ENCODE measurements around the gene RPL6. TPM values are rescaled to one million over a fixed set of nuclear protein-coding genes. Genes with fewer than 3 reads are reported as not detected.
"Not testable (repeated sequence)": the region's sequence is repeated elsewhere in the genome, so short reads cannot be mapped to it uniquely, and the experiment has no call there.

Gene RPL6
- total and polyA plus RNA-seq, 2 experiments from 2014 or later: 320 to 2,038 TPM

DNA sequence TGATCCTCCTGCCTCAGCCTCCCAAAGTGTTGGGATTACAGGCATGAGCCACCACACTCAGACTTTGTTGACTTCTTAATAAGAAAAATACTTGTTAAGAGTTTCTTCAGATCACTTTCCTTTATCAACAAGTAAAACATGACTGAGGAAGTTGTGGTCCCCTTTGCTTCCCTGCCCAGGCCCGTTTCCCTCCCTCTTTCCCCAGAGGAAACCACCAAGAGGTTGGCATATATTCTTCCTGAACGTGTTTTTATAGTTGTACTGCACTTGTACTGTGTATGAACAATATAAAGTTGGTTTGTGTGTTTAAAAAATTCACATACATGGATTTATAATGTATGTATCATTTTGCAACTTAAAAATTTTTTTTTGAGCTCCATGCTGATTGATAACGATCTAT lies 37.7 kb upstream of the RPL6 start:
- H3K27ac ChIP-seq: no peak overlapping the region
- no peak for DNase-seq (ENCODE audit: low read depth in 1 of 2, low spot score in 1 of 2)
- H3K4me3 ChIP-seq: no peak overlapping the region
- TF ChIP-seq, protein P1, sequence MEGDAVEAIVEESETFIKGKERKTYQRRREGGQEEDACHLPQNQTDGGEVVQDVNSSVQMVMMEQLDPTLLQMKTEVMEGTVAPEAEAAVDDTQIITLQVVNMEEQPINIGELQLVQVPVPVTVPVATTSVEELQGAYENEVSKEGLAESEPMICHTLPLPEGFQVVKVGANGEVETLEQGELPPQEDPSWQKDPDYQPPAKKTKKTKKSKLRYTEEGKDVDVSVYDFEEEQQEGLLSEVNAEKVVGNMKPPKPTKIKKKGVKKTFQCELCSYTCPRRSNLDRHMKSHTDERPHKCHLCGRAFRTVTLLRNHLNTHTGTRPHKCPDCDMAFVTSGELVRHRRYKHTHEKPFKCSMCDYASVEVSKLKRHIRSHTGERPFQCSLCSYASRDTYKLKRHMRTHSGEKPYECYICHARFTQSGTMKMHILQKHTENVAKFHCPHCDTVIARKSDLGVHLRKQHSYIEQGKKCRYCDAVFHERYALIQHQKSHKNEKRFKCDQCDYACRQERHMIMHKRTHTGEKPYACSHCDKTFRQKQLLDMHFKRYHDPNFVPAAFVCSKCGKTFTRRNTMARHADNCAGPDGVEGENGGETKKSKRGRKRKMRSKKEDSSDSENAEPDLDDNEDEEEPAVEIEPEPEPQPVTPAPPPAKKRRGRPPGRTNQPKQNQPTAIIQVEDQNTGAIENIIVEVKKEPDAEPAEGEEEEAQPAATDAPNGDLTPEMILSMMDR (IDR thresholded peaks at IDR 0.05; ENCODE audit: low read depth, low read length): no peak
- H3K9me3 ChIP-seq (ENCODE audit: low read depth): no peaks in the 10 kb centered on the region
- H3K4me1 ChIP-seq (ENCODE audit: low read depth): no peaks in the 10 kb centered on the region
- no peaks in the 10 kb centered on the region for H3K27me3 ChIP-seq
- peaks cover 10% of the 10 kb centered on the region for H3K36me3 ChIP-seq

DNA sequence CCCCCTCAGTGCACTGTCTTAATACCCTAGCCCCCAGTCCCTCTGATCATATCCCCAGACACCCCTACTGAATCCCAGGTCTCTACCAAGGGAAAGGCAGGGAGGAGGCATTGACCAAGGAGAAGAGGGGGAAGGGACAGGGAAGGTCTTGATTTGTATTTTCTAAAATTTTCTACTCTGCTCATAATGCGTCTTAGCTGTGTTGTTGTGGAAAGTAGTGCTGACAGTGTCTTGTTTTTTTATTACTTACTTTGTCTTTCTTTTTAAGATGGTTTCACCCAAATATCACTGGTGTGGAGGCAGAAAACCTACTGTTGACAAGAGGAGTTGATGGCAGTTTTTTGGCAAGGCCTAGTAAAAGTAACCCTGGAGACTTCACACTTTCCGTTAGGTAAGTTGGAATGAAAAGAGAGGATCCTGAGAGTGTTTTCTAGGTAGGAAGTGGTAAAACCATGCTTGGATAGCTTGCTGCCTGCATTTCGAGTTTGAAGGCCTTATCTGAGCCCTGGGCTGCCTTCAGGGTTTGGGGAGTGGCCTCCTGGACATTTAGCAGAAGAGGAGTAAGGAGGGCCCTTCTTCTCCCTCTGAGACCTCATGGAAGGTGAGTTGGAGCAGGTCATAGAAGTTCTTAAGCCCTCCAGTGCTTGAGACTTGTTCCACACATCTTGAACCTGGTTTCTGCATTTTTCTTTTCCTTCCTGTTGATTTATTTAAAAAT lies 36.8 kb upstream of the RPL6 start:
- H3K36me3 ChIP-seq: peaks cover 10% of the 10 kb centered on the region
- DNase-seq (ENCODE audit: low read depth in 1 of 2, low spot score in 1 of 2): no peak
- no peak overlapping the region for H3K4me3 ChIP-seq
- no peaks in the 10 kb centered on the region for H3K4me1 ChIP-seq (ENCODE audit: low read depth)
- H3K27me3 ChIP-seq: no peaks in the 10 kb centered on the region
- H3K9me3 ChIP-seq (ENCODE audit: low read depth): no peaks in the 10 kb centered on the region
- no peak overlapping the region for H3K27ac ChIP-seq
- TF ChIP-seq, protein P1 (IDR thresholded peaks at IDR 0.05; ENCODE audit: low read depth, low read length): no peak

DNA sequence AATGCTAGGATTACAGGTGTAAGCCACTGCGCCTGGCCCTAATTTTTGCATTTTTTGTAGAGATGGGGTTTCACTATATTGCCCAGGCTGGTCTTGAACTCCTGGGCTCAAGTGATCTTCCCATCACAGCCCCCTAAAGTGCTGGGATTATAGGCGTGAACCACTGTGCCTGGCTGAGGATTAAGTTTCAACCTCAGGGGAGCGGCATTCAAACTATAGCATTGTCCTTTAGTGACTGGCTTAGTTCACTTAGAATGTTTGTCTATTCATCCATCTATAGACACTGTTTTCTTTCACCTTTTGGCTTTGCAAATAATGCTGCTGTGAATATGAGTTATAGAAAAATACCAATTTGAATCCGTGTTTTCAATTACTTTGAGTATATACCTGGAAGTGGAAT lies 34.5 kb upstream of the RPL6 start:
- TF ChIP-seq, protein P1 (IDR thresholded peaks at IDR 0.05; ENCODE audit: low read depth, low read length): no peak
- Histone ChIP-seq H3K36me3 (peaks cover 10% of the 10 kb centered on the region), H3K27me3 (no peaks in the 10 kb centered on the region), H3K4me3 (no peak overlapping the region), H3K9me3 (ENCODE audit: low read depth) (no peaks in the 10 kb centered on the region), H3K27ac (no peak overlapping the region), H3K4me1 (ENCODE audit: low read depth) (no peaks in the 10 kb centered on the region)
- no peak for DNase-seq (ENCODE audit: low read depth in 1 of 2, low spot score in 1 of 2)

DNA sequence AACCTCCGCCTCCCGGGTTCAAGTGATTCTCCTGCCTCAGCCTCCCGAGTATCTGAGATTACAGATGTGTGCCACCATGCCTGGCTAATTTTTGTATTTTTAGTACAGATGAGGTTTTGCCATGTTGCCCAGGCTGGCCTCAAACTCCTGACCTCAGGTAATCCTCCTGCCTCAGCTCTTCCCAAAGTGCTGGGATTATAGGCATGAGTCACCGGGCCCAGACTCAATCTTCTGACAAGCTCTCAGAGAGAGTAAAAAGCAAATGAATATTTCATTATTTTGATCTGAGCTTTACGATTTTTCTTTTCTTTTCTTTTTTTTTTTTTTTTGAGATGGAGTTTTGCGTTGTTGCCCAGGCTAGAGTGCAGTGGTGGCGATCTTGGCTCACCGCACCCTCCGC lies 31.2 kb upstream of the RPL6 start:
- not testable (repeated sequence) for DNase-seq (ENCODE audit: low read depth in 1 of 2, low spot score in 1 of 2); H3K9me3 ChIP-seq (ENCODE audit: low read depth); H3K4me1 ChIP-seq (ENCODE audit: low read depth); H3K27ac ChIP-seq; H3K4me3 ChIP-seq; H3K27me3 ChIP-seq; H3K36me3 ChIP-seq

DNA sequence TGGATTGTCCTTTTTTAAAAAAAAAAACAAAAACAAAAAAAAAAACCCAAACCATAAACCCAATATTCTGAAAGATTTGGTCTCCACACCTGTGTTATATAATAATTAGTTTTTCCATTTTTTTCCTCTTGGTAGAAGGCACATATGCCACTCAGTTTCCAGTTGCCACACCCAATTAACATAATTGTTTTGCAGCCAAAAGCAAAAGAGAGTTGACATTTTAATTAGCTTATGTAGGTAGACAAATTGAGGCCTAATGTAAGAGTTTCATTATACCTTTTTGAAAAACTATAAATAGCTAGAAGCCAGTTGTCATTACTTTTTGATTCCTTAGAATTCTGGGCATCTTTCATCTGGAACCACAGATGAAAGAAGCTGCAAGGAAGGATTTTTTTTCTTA lies 30.4 kb upstream of the RPL6 start:
- Histone ChIP-seq H3K9me3 (ENCODE audit: low read depth) (no peaks in the 10 kb centered on the region), H3K4me3 (no peak overlapping the region), H3K4me1 (ENCODE audit: low read depth) (no peaks in the 10 kb centered on the region), H3K36me3 (no peaks in the 10 kb centered on the region), H3K27me3 (no peaks in the 10 kb centered on the region), H3K27ac (no peak overlapping the region)
- DNase-seq (ENCODE audit: low read depth in 1 of 2, low spot score in 1 of 2): no peak
- TF ChIP-seq, protein P1 (IDR thresholded peaks at IDR 0.05; ENCODE audit: low read depth, low read length): no peak

DNA sequence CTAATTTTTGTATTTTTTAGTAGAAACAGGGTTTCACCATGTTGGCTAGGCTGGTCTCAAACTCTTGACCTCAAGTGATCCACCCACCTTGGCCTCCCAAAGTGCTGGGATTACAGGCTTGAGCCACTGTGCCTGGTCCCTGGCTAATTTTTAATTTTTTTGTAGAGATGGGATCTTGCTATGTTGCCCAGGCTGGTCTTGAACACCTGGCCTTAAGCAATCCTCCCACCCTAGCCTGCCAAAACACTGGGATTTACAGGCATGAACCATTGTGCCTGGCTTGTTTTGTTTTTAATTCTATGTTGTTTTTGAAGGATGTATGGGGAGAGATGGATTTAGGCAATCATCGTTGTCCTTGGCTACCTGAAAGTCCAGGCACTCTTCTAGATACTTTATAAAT lies 29.2 kb upstream of the RPL6 start:
- DNase-seq (ENCODE audit: low read depth in 1 of 2, low spot score in 1 of 2); H3K27me3 ChIP-seq; H3K27ac ChIP-seq: not testable (repeated sequence)

More for the DNA sequence above, 29.2 kb upstream of the RPL6 start:
- H3K4me3 ChIP-seq; H3K4me1 ChIP-seq (ENCODE audit: low read depth); H3K36me3 ChIP-seq; H3K9me3 ChIP-seq (ENCODE audit: low read depth): not testable (repeated sequence)

All from cardiac muscle cell (in vitro differentiated cells and primary cell).